PC-3 (cell line): ENCODE results near the gene HSF2BP. TPM values are rescaled to one million over a fixed set of nuclear protein-coding genes. Genes with fewer than 3 reads are reported as not detected.

Experiments
- ATAC-seq: fragments of 200-7000 bp; cut with Tn5 transposase; 2 replicates; pipeline ENCODE4 v1.9.1; 2020; ENCODE audit warnings: mild to moderate bottlenecking, moderate library complexity
- BruUV-seq: library from RNA; stranded (reverse); fragments of 400-500 nt; replicated peaks from 2 replicates; lab custom pipeline; 2021; lab: Mats Ljungman, UMichigan
- CTCF ChIA-PET: fragments of 300-600 bp; sonication (Branson Sonifier 250); formaldehyde crosslinking; loops from one replicate; lab custom pipeline; 2022; ENCODE audit warnings: antibody characterized with exemption; lab: Charles Lee
- POLR2A ChIA-PET: fragments of 300-600 bp; sonication (Branson Sonifier 250); formaldehyde crosslinking; loops from one replicate; lab custom pipeline; 2022; ENCODE audit warnings: antibody characterized with exemption; ENCODE audit not compliant: unreplicated experiment; lab: Charles Lee
- DNase-seq: peaks from one replicate; pipeline ENCODE4 v3.0.0-alpha.2; 2015
- H2AFZ ChIP-seq: fragments of 300-600 bp; sonication (generic); 2 replicates; pipeline ENCODE4 v1.6.0; 2016; ENCODE audit warnings: antibody characterized with exemption, low read length
- H3F3A ChIP-seq: fragments of 300-600 bp; sonication (generic); one replicate; pipeline ENCODE4 v1.6.0; 2017; ENCODE audit warnings: antibody characterized with exemption, low read length, control low read depth, mild to moderate bottlenecking; ENCODE audit not compliant: unreplicated experiment
- H3K27ac ChIP-seq: fragments of 300-600 bp; sonication (generic); 2 replicates; pipeline ENCODE4 v1.5.1; 2016; ENCODE audit warnings: mild to moderate bottlenecking, low read length
- H3K27me3 ChIP-seq: fragments of 300-600 bp; sonication (generic); 2 replicates; pipeline ENCODE4 v1.6.1; 2016; ENCODE audit warnings: low read length, mixed read lengths
- H3K36me3 ChIP-seq: fragments of 300-600 bp; sonication (generic); 2 replicates; pipeline ENCODE4 v1.6.1; 2016; ENCODE audit warnings: low read depth, mixed run types, low read length, mixed read lengths
- H3K4me1 ChIP-seq: fragments of 300-600 bp; sonication (generic); 2 replicates; pipeline ENCODE4 v1.5.1; 2016; ENCODE audit warnings: low read length; ENCODE audit not compliant: insufficient read depth
- H3K4me2 ChIP-seq: fragments of 300-600 bp; sonication (generic); 2 replicates; pipeline ENCODE4 v1.6.0; 2016; ENCODE audit warnings: low read length
- H3K4me3 ChIP-seq: fragments of 300-600 bp; sonication (generic); 2 replicates; pipeline ENCODE4 v1.5.1; 2016; ENCODE audit warnings: mild to moderate bottlenecking, low read length, mixed read lengths
- H3K79me2 ChIP-seq: fragments of 300-600 bp; sonication (generic); 2 replicates; pipeline ENCODE4 v1.6.1; 2017; ENCODE audit warnings: low read length, mixed read lengths
- H3K9ac ChIP-seq: fragments of 300-600 bp; sonication (generic); 2 replicates; pipeline ENCODE4 v1.6.0; 2016; ENCODE audit warnings: mild to moderate bottlenecking, low read length
- H3K9me2 ChIP-seq: fragments of 300-600 bp; sonication (generic); replicated peaks from 2 replicates; pipeline ENCODE4 v1.6.1; 2016; ENCODE audit warnings: mixed run types, low read length, mixed read lengths
- H3K9me3 ChIP-seq: fragments of 300-600 bp; sonication (generic); 2 replicates; pipeline ENCODE4 v1.6.1; 2016; ENCODE audit warnings: low read length, mixed read lengths
- H4K20me1 ChIP-seq: fragments of 300-600 bp; sonication (generic); 2 replicates; pipeline ENCODE4 v1.6.1; 2016; ENCODE audit warnings: low read length, mixed read lengths
- EZH2 ChIP-seq: fragments of 300-600 bp; sonication (generic); IDR thresholded peaks from one replicate; pipeline ENCODE4 v1.6.1; 2017; ENCODE audit warnings: antibody characterized with exemption, mild to moderate bottlenecking, low read length; ENCODE audit not compliant: unreplicated experiment
- EZH2phosphoT487 ChIP-seq: fragments of 300-600 bp; sonication (generic); IDR thresholded peaks from 2 replicates; pipeline ENCODE4 v1.6.1; 2018; ENCODE audit warnings: mild to moderate bottlenecking, antibody characterized with exemption, low read length, borderline replicate concordance
- intact Hi-C: fragments of 100-400 bp; cut with micrococcal nuclease; formaldehyde crosslinking; loops from 2 replicates; pipeline ENCODE4 v1.9.0; 2023
- total RNA-seq: library from RNA; depleted of rRNA; stranded (reverse); fragments of >200 nt; gene quantifications from 2 replicates; pipeline ENCODE4 v1.2.3, GENCODE V29; 2014
- TF ChIP-seq, protein P1 (sequence below): fragments of 300-600 bp; sonication (generic); conservative IDR thresholded peaks from 2 replicates; pipeline ENCODE4 v1.5.1; 2017; ENCODE audit warnings: antibody characterized with exemption, low read depth, mild to moderate bottlenecking, low read length

Gene HSF2BP
- total RNA-seq, 1 experiment from 2014 or later: 2.4 TPM

DNA sequence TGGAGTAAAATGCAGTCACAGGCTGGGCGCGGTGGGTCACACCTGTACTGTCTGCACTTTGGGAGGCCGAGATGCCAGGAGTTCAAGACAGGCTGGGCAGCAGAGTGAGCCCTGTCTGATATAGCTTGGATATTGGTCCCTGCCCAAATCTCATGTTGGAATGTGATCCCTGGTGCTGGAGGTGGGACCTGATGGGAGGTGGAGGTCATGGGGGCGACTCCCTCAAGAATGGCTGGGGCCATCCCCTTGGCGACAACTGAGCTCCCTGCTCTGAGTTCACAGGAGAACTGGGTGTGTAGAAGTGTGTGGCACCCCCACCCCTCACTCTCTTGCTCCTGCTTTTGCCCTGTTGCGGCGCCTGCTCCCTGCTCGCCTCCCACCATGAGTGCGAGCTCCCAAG lies 48.2 kb upstream of the HSF2BP start:
- POLR2A ChIA-PET: interaction anchor here (0.6 kb wide), 1 partner anchor 743 kb away, joined by 3 read pairs; no protein-coding TSS in a partner anchor

DNA sequence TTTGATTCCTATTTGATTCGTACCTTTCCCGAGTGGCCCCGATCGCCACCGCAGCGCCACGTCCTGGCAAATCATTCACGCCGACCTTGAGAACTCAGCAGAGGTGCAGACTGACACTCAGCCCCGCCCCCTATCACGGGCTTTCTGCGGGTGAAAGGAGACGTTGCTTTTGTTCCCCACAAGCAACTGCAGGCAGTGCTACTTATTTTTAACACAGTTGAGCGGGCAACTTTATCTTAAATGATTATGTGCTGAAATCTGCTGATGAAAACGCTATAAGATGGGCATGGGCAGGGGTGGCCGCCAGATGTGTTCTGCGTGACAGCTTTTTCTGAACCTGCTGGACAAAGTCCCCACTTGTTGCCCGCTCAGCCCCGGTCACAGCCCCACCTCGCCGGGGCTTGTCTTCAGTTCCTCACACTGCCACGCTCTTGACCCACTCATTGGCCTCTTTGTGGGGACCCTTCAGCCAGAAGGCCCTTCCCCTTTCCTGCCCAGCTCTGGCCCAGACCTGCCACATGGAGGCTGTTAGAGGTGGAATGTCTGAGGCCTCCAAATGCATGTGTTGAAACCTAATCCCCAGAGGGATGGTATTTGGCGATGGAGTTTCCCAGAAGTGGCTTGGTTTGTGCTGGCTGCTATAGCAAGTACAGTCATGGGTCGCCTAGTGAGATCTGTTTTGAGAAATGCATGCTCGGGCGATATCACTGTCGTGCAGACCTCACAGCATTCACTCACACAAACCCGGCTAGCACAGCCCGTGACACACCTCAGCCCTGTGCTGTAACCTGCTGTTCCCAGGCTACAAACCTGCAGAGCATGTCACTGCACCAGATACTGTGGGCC lies 44.0 kb upstream of the HSF2BP start:
- POLR2A ChIA-PET: no interaction called here
- BruUV-seq: no TSS peak
- no peak overlapping the region for H3K4me3 ChIP-seq
- H3K4me2 ChIP-seq: no peak overlapping the region
- no peaks in the 10 kb centered on the region for H3K9me3 ChIP-seq
- H4K20me1 ChIP-seq: no peaks in the 10 kb centered on the region
- CTCF ChIA-PET: interaction anchor here (0.7 kb wide), 1 partner anchor 109 kb away, joined by 3 read pairs; no protein-coding TSS in a partner anchor
- intact Hi-C loops: no loop called here
- peaks cover 5% of the 10 kb centered on the region; the same call in 1 of the 2 replicates for H3K4me1 ChIP-seq
- no peaks in the 10 kb centered on the region for H3K36me3 ChIP-seq
- H3F3A ChIP-seq: no peaks in the 10 kb centered on the region
- no peak overlapping the region for H2AFZ ChIP-seq
- no peaks in the 10 kb centered on the region for H3K27me3 ChIP-seq
- no peak overlapping the region for H3K9ac ChIP-seq
- no peak for ATAC-seq
- H3K27ac ChIP-seq: no peak overlapping the region
- H3K9me2 ChIP-seq: no peaks in the 10 kb centered on the region
- no peaks in the 10 kb centered on the region for H3K79me2 ChIP-seq
- TF ChIP-seq, protein P1, sequence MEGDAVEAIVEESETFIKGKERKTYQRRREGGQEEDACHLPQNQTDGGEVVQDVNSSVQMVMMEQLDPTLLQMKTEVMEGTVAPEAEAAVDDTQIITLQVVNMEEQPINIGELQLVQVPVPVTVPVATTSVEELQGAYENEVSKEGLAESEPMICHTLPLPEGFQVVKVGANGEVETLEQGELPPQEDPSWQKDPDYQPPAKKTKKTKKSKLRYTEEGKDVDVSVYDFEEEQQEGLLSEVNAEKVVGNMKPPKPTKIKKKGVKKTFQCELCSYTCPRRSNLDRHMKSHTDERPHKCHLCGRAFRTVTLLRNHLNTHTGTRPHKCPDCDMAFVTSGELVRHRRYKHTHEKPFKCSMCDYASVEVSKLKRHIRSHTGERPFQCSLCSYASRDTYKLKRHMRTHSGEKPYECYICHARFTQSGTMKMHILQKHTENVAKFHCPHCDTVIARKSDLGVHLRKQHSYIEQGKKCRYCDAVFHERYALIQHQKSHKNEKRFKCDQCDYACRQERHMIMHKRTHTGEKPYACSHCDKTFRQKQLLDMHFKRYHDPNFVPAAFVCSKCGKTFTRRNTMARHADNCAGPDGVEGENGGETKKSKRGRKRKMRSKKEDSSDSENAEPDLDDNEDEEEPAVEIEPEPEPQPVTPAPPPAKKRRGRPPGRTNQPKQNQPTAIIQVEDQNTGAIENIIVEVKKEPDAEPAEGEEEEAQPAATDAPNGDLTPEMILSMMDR: no peak
- TF ChIP-seq EZH2phosphoT487 (no peak), EZH2 (no peak)
- DNase-seq: no peak

More for the DNA sequence above, 48.2 kb upstream of the HSF2BP start:
- no peak overlapping the region for H3K4me2 ChIP-seq
- no peak overlapping the region for H3K4me3 ChIP-seq
- no peaks in the 10 kb centered on the region for H3K36me3 ChIP-seq
- no peaks in the 10 kb centered on the region for H3K27me3 ChIP-seq
- no peaks in the 10 kb centered on the region for H3K9me2 ChIP-seq
- H4K20me1 ChIP-seq: no peaks in the 10 kb centered on the region
- H3K9ac ChIP-seq: no peak overlapping the region
- no peaks in the 10 kb centered on the region for H3F3A ChIP-seq
- H3K4me1 ChIP-seq: peaks cover 20% of the 10 kb centered on the region
- CTCF ChIA-PET: no interaction called here
- no peak overlapping the region for H3K27ac ChIP-seq
- DNase-seq (no peak), ATAC-seq (no peak)
- no peak overlapping the region for H2AFZ ChIP-seq
- TF ChIP-seq, protein P1: no peak
- TF ChIP-seq EZH2: no peak
- TF ChIP-seq EZH2phosphoT487: no peak
- H3K79me2 ChIP-seq: peaks cover 6% of the 10 kb centered on the region; the same call in 1 of the 2 replicates
- BruUV-seq: no TSS peak
- H3K9me3 ChIP-seq: no peaks in the 10 kb centered on the region
- intact Hi-C loops: no loop called here

DNA sequence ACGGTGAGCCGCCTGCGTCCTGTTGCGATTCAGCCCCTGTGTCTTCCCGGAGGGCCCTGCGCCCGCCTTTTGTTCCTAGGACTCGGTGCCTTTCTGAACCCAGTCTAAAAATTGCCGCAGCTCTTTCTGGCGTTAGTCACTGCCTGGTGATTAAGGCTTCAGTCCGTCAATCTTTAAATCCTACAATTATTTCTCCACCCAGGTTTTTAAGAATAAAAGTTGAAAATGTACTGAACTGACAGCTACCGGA lies 43.4 kb upstream of the HSF2BP start:
- H3K27ac ChIP-seq: no peak overlapping the region
- H3K9ac ChIP-seq: no peak overlapping the region
- ATAC-seq (no peak), DNase-seq (no peak)
- no peaks in the 10 kb centered on the region for H4K20me1 ChIP-seq
- H3K4me1 ChIP-seq: peaks cover 5% of the 10 kb centered on the region; the same call in 1 of the 2 replicates
- POLR2A ChIA-PET: no interaction called here
- H3K9me3 ChIP-seq: no peaks in the 10 kb centered on the region
- H3K9me2 ChIP-seq: no peaks in the 10 kb centered on the region
- no peak overlapping the region for H3K4me2 ChIP-seq
- no peaks in the 10 kb centered on the region for H3K79me2 ChIP-seq
- H3K36me3 ChIP-seq: no peaks in the 10 kb centered on the region
- H3K4me3 ChIP-seq: no peak overlapping the region
- no peaks in the 10 kb centered on the region for H3F3A ChIP-seq
- CTCF ChIA-PET: interaction anchor here (0.7 kb wide), 1 partner anchor 109 kb away, joined by 3 read pairs; no protein-coding TSS in a partner anchor
- no peak overlapping the region for H2AFZ ChIP-seq
- TF ChIP-seq EZH2: no peak
- TF ChIP-seq EZH2phosphoT487: no peak
- TF ChIP-seq, protein P1: no peak
- BruUV-seq: no TSS peak
- no peaks in the 10 kb centered on the region for H3K27me3 ChIP-seq
- intact Hi-C loops: no loop called here
